Epithelial cell of esophagus (primary cell): ENCODE data around the gene TRABD.

Source experiments
- DNase-seq: peaks from one replicate; pipeline ENCODE4 v3.0.0; 2010; ENCODE audit warnings: low read depth
- H3K4me3 ChIP-seq: 2 replicates; pipeline ENCODE4 v1.5.1; 2011; ENCODE audit warnings: mild to moderate bottlenecking, low read length, control low read depth
- TF ChIP-seq, protein P1 (sequence below): IDR thresholded peaks from 2 replicates; pipeline ENCODE4 v1.5.1; 2011; ENCODE audit warnings: low read depth, mild to moderate bottlenecking, low read length, control low read depth, inconsistent platforms; ENCODE audit not compliant: insufficient read depth; ENCODE audit errors: missing control alignments

The TRABD gene

GRCh38 chr22:50205781-50206569 lies 20.3 kb downstream of the TRABD start:
- no peak for DNase-seq
- TF ChIP-seq, protein P1, sequence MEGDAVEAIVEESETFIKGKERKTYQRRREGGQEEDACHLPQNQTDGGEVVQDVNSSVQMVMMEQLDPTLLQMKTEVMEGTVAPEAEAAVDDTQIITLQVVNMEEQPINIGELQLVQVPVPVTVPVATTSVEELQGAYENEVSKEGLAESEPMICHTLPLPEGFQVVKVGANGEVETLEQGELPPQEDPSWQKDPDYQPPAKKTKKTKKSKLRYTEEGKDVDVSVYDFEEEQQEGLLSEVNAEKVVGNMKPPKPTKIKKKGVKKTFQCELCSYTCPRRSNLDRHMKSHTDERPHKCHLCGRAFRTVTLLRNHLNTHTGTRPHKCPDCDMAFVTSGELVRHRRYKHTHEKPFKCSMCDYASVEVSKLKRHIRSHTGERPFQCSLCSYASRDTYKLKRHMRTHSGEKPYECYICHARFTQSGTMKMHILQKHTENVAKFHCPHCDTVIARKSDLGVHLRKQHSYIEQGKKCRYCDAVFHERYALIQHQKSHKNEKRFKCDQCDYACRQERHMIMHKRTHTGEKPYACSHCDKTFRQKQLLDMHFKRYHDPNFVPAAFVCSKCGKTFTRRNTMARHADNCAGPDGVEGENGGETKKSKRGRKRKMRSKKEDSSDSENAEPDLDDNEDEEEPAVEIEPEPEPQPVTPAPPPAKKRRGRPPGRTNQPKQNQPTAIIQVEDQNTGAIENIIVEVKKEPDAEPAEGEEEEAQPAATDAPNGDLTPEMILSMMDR: no peak
- H3K4me3 ChIP-seq: no peak overlapping the region

GRCh38 chr22:50206599-50206998 lies 20.9 kb downstream of the TRABD start:
- no peak overlapping the region for H3K4me3 ChIP-seq
- TF ChIP-seq, protein P1: peak; percentile 44
- DNase-seq: peak; percentile 35

GRCh38 chr22:50207383-50208140 lies 21.8 kb downstream of the TRABD start:
- DNase-seq: no peak
- TF ChIP-seq, protein P1: no peak
- H3K4me3 ChIP-seq: no peak overlapping the region

DNA sequence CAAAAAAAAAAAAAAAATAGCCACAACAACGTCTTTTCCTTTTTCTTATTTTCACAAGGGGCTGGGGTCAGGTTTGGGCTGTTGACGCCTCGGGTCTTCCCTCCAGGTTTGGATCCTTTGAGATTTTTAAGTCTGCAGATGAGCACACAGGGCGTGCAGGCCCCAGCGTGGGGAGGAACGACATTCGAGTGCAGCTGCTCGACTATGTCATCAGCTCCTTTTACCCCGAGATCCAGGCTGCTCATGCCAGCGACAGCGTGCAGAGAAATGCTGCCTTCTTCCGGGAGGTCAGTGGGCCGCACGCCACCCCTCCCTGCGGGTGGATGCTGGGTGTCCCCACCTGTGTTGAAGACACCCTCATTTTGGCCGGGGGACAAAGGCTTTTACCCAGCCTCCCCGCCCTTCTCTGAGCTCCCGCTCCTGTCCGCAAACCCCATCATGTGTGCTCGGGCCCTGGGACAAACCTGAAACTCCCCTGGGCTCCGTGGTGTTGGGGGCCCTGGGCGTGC lies 22.8 kb downstream of the TRABD start:
- no peak overlapping the region for H3K4me3 ChIP-seq
- no peak for DNase-seq
- TF ChIP-seq, protein P1: no peak

DNA sequence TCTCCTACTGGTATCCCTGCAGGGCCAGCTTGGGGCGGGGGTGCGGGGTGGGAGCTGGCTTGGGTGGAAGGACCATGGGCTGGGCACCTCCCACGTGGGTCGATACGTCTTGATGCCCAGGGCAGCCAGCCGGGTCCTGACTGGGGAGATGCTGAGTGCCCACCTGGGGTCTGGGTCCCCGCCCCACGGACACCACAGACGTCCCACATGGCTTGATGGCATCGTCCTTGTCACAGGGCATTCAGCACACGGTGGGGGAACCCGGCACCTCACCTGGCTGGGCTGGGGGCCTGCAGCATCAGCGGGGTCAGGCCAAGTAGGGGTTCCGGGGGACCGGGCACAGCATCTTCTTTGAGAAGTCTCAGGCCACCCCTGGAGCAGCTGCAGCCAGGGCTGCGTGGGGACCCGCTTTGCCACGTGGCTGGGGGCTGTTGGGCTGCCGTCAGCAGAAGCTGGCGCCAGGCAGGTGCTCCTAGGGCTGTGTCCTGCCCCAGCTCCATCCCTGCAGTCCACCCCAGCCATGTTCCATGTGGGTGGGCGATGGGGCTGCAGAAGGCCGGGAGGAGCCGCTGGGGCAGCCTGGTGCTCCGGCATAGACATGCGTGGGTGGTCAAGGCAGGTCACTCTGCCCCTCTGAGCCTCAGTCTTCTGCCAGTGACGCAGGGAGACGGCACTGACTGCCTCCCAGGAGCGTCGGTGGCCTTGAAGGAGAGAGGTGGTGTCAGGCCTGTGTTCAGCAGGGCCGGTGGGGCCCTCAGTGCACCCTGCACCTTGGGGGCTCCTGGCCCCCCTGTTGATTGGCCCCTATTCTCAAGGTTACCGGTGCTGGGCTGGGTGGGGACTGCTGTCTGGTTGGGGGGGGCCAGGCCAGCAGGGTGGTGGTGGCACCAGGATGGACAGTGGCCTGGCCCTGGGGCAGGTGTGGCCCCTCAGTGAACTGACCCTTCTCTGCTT lies 23.5 kb downstream of the TRABD start:
- no peak overlapping the region for H3K4me3 ChIP-seq

GRCh38 chr22:50209893-50210292 lies 24.2 kb downstream of the TRABD start:
- peak; percentile 65 for DNase-seq
- no peak overlapping the region for H3K4me3 ChIP-seq
- TF ChIP-seq, protein P1: peak; percentile 94

More for the DNA sequence above, 23.5 kb downstream of the TRABD start:
- TF ChIP-seq, protein P1: no peak
- DNase-seq: no peak
